ENCODE measurements around the gene FAM184A. TPM values are rescaled to one million over a fixed set of nuclear protein-coding genes. Genes with fewer than 3 reads are reported as not detected.
A peak's percentile ranks its signal among the peaks of the same experiment; 100 is the strongest.

FAM184A gene
- polyA plus RNA-seq, 1 donor (not counting 4 experiments of a cell fraction or from before 2014, with no cell fraction given), result 0.20 TPM

DNA sequence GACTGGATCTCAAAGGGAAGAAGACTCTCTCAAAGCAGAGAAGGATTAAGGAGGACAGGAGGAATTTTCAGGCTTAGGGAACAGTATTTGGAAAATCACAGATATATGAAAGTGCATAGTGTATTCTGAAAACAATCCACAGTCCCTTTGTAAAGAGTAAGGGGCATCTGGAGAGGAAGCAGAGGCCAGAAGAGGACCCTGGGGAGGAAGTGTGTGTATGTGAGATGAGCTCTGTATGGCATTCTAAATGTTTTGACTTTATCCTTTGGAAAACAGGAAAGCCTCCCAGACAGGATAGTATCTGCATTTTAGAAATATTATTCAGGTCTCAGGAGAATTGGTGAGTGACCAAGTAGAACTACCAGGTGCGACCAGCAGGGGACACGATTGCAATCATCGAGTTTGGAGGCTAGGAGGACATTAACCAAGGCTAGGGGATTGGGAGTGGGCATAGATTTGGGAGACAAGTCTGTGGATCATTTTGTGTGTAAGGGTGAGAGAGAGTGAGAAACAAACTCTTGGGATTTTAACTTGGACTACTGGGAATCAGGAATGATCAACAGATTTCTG is 38.3 kb upstream of the FAM184A start:
- H3K9ac ChIP-seq (ENCODE audit: control insufficient read depth, extremely low read depth, insufficient read depth, low read length), result no peak overlapping the region
- dilution Hi-C loops (cut with MboI; ENCODE audit: extremely low pct_ligation_motif_present, low sequenced_read_pairs), result loop anchor here (25.0 kb wide), 1 partner anchor 154 kb away; no protein-coding TSS in a partner anchor
- no peak for FAIRE-seq
- H3K4me3 ChIP-seq (ENCODE audit: control insufficient read depth in 2 of 3, extremely low read depth in 1 of 3, insufficient read depth in 2 of 3, low read depth in 1 of 3, low read length in 3 of 3), result no peak overlapping the region
- H3K36me3 ChIP-seq (ENCODE audit: control insufficient read depth in 2 of 2, extremely low read depth in 1 of 2, insufficient read depth in 2 of 2, low read length in 2 of 2), result no peaks in the 10 kb centered on the region
- DNase-seq (ENCODE audit: low read depth, low spot score), result no peak
- no peaks in the 10 kb centered on the region for H3K79me2 ChIP-seq (ENCODE audit: control insufficient read depth, insufficient read depth, low read length)
- no peaks in the 10 kb centered on the region for H3K9me1 ChIP-seq (ENCODE audit: control insufficient read depth, extremely low read depth, insufficient read depth, low read length)
- no peaks in the 10 kb centered on the region for H3K9me3 ChIP-seq (ENCODE audit: control insufficient read depth, low read depth, low read length)
- no peaks in the 10 kb centered on the region for H3K27me3 ChIP-seq (ENCODE audit: control insufficient read depth, extremely low read depth, insufficient read depth, low read length)
- H2AFZ ChIP-seq (ENCODE audit: control insufficient read depth, low read length), result no peak overlapping the region
- TF ChIP-seq, protein P1, sequence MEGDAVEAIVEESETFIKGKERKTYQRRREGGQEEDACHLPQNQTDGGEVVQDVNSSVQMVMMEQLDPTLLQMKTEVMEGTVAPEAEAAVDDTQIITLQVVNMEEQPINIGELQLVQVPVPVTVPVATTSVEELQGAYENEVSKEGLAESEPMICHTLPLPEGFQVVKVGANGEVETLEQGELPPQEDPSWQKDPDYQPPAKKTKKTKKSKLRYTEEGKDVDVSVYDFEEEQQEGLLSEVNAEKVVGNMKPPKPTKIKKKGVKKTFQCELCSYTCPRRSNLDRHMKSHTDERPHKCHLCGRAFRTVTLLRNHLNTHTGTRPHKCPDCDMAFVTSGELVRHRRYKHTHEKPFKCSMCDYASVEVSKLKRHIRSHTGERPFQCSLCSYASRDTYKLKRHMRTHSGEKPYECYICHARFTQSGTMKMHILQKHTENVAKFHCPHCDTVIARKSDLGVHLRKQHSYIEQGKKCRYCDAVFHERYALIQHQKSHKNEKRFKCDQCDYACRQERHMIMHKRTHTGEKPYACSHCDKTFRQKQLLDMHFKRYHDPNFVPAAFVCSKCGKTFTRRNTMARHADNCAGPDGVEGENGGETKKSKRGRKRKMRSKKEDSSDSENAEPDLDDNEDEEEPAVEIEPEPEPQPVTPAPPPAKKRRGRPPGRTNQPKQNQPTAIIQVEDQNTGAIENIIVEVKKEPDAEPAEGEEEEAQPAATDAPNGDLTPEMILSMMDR (optimal IDR thresholded peaks at IDR 0.05 in 1 of 3, IDR thresholded peaks at IDR 0.05 in 1 of 3, conservative IDR thresholded peaks at IDR 0.05 in 1 of 3; ENCODE audit: extremely low read depth in 1 of 3, insufficient read depth in 2 of 3, low read length in 3 of 3), result peak; percentile 19 to 39 (median 21)
- TF ChIP-seq EZH2 (IDR thresholded peaks at IDR 0.05; ENCODE audit: low read length), result no peak
- H3K27ac ChIP-seq (ENCODE audit: control insufficient read depth, insufficient read depth, low read length), result no peak overlapping the region
- H3K4me1 ChIP-seq (ENCODE audit: control insufficient read depth, extremely low read depth, insufficient read depth, low read length), result no peaks in the 10 kb centered on the region
- no peaks in the 10 kb centered on the region for H4K20me1 ChIP-seq (ENCODE audit: control insufficient read depth, extremely low read depth, insufficient read depth, low read length)
- H3K4me2 ChIP-seq (ENCODE audit: control insufficient read depth, extremely low read depth, insufficient read depth, low read depth, low read length), result no peak overlapping the region

DNA sequence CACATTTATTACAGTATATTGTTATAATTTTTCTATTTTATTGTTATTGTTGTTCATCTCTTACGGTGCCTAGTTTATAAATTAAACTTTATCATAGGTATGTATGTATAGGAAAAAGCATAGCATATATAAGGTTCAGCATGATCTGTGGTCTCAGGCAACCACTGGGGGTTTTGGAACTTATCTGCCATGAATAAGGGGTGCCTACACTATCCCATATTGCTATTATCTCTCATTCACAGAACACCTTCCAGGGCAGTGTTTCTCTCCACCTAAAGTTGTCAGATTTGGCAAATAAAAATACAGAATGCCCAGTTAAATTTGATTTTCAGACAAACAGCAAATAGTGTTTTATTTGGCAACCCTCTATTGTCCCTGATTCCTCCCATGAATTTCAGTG is 35.5 kb upstream of the FAM184A start:
- no peak overlapping the region for H3K4me2 ChIP-seq (ENCODE audit: control insufficient read depth, extremely low read depth, insufficient read depth, low read depth, low read length)
- no peak overlapping the region for H3K9ac ChIP-seq (ENCODE audit: control insufficient read depth, extremely low read depth, insufficient read depth, low read length)
- no peak overlapping the region for H2AFZ ChIP-seq (ENCODE audit: control insufficient read depth, low read length)
- H3K4me1 ChIP-seq (ENCODE audit: control insufficient read depth, extremely low read depth, insufficient read depth, low read length), result no peaks in the 10 kb centered on the region
- DNase-seq (ENCODE audit: low read depth, low spot score) (no peak), FAIRE-seq (no peak)
- no peak overlapping the region for H3K4me3 ChIP-seq (ENCODE audit: control insufficient read depth in 2 of 3, extremely low read depth in 1 of 3, insufficient read depth in 2 of 3, low read depth in 1 of 3, low read length in 3 of 3)
- no peaks in the 10 kb centered on the region for H3K36me3 ChIP-seq (ENCODE audit: control insufficient read depth in 2 of 2, extremely low read depth in 1 of 2, insufficient read depth in 2 of 2, low read length in 2 of 2)
- dilution Hi-C loops (cut with MboI; ENCODE audit: extremely low pct_ligation_motif_present, low sequenced_read_pairs), result loop anchor here (25.0 kb wide), 1 partner anchor 152 kb away; no protein-coding TSS in a partner anchor
- TF ChIP-seq EZH2 (IDR thresholded peaks at IDR 0.05; ENCODE audit: low read length), result no peak
- TF ChIP-seq, protein P1 (optimal IDR thresholded peaks at IDR 0.05 in 1 of 3, IDR thresholded peaks at IDR 0.05 in 1 of 3, conservative IDR thresholded peaks at IDR 0.05 in 1 of 3; ENCODE audit: extremely low read depth in 1 of 3, insufficient read depth in 2 of 3, low read length in 3 of 3), result no peak
- no peaks in the 10 kb centered on the region for H3K9me3 ChIP-seq (ENCODE audit: control insufficient read depth, low read depth, low read length)
- no peak overlapping the region for H3K27ac ChIP-seq (ENCODE audit: control insufficient read depth, insufficient read depth, low read length)
- no peaks in the 10 kb centered on the region for H4K20me1 ChIP-seq (ENCODE audit: control insufficient read depth, extremely low read depth, insufficient read depth, low read length)
- H3K27me3 ChIP-seq (ENCODE audit: control insufficient read depth, extremely low read depth, insufficient read depth, low read length), result no peaks in the 10 kb centered on the region
- H3K9me1 ChIP-seq (ENCODE audit: control insufficient read depth, extremely low read depth, insufficient read depth, low read length), result no peaks in the 10 kb centered on the region
- no peaks in the 10 kb centered on the region for H3K79me2 ChIP-seq (ENCODE audit: control insufficient read depth, insufficient read depth, low read length)

Data from keratinocyte (primary cell).